GM23338 (cell line): ENCODE data around the gene CLEC17A. TPM values are rescaled to one million over a fixed set of nuclear protein-coding genes. Genes with fewer than 3 reads are reported as not detected.

Experiments used
- ATAC-seq: fragments of 200-7000 bp; cut with Tn5 transposase; 3 replicates; pipeline ENCODE4 v1.9.1; 2020
- DNase-seq: peaks from one replicate; pipeline ENCODE4 v3.0.0-alpha.2; 2015; ENCODE audit warnings: low spot score
- H2AFZ ChIP-seq: fragments of 200-600 bp; sonication (generic); 2 replicates; pipeline ENCODE4 v1.8.0; 2016; ENCODE audit warnings: antibody characterized with exemption, mild to moderate bottlenecking, moderate library complexity
- H3F3A ChIP-seq: fragments of 200-600 bp; sonication (generic); replicated peaks from 2 replicates; pipeline ENCODE4 v1.8.0; 2017; ENCODE audit warnings: antibody characterized with exemption, mixed run types, low read depth
- H3K27ac ChIP-seq: fragments of 200-600 bp; sonication (generic); 2 replicates; pipeline ENCODE4 v1.6.1; 2016; ENCODE audit warnings: low read depth
- H3K27me3 ChIP-seq: fragments of 200-600 bp; sonication (generic); 2 replicates; pipeline ENCODE4 v1.8.0; 2016; ENCODE audit warnings: mild to moderate bottlenecking, mixed run types, moderate library complexity; ENCODE audit not compliant: insufficient read depth
- H3K36me3 ChIP-seq: fragments of 200-600 bp; sonication (generic); 2 replicates; pipeline ENCODE4 v1.8.0; 2016; ENCODE audit warnings: mild to moderate bottlenecking; ENCODE audit not compliant: insufficient read depth
- H3K4me1 ChIP-seq: fragments of 200-600 bp; sonication (generic); 2 replicates; pipeline ENCODE4 v1.8.0; 2016; ENCODE audit warnings: mild to moderate bottlenecking, moderate library complexity; ENCODE audit not compliant: insufficient read depth
- H3K4me2 ChIP-seq: fragments of 200-600 bp; sonication (generic); 2 replicates; pipeline ENCODE4 v1.7.1; 2017; ENCODE audit warnings: mixed run types
- H3K4me3 ChIP-seq: fragments of 200-600 bp; sonication (generic); 2 replicates; pipeline ENCODE4 v1.6.1; 2016; ENCODE audit warnings: mixed run types
- H3K79me2 ChIP-seq: fragments of 200-600 bp; sonication (generic); replicated peaks from 2 replicates; pipeline ENCODE4 v1.8.0; 2017; ENCODE audit warnings: mild to moderate bottlenecking; ENCODE audit not compliant: insufficient read depth
- H3K9me2 ChIP-seq: fragments of 200-600 bp; sonication (generic); 2 replicates; pipeline ENCODE4 v1.8.0; 2017; ENCODE audit not compliant: insufficient read depth
- H4K20me1 ChIP-seq: fragments of 200-600 bp; sonication (generic); replicated peaks from 2 replicates; pipeline ENCODE4 v1.8.0; 2017; ENCODE audit warnings: mild to moderate bottlenecking; ENCODE audit not compliant: insufficient read depth
- H3K27ac Mint-ChIP-seq: 2 replicates; pipeline ENCODE4 v1.8.0; 2020; ENCODE audit warnings: inconsistent platforms, mild to moderate bottlenecking, moderate library complexity, mixed read lengths
- H3K27me3 Mint-ChIP-seq: 3 replicates; pipeline ENCODE4 v1.8.0; 2022; ENCODE audit warnings: low read depth, mild to moderate bottlenecking, moderate library complexity, mixed read lengths, inconsistent platforms; ENCODE audit not compliant: insufficient read depth, poor library complexity
- H3K36me3 Mint-ChIP-seq: 3 replicates; pipeline ENCODE4 v1.8.0; 2021; ENCODE audit warnings: low read depth, mild to moderate bottlenecking, inconsistent platforms, moderate library complexity, mixed read lengths
- H3K4me1 Mint-ChIP-seq: 3 replicates; pipeline ENCODE4 v1.8.0; 2020; ENCODE audit warnings: mild to moderate bottlenecking, inconsistent platforms, mixed read lengths
- H3K4me3 Mint-ChIP-seq: 3 replicates; pipeline ENCODE4 v1.8.0; 2021; ENCODE audit warnings: moderate library complexity, mild to moderate bottlenecking, inconsistent platforms, mixed read lengths
- H3K9me3 Mint-ChIP-seq: 3 replicates; pipeline ENCODE4 v1.8.0; 2020; ENCODE audit warnings: moderate library complexity, mild to moderate bottlenecking, inconsistent platforms, mixed read lengths
- ETS1 ChIP-seq: IDR thresholded peaks from 2 replicates; pipeline ENCODE4 v1.6.1; 2016; ENCODE audit warnings: antibody characterized with exemption
- EZH2 ChIP-seq: fragments of 200-600 bp; sonication (generic); IDR thresholded peaks from one replicate; pipeline ENCODE4 v1.8.0; 2017; ENCODE audit warnings: antibody characterized with exemption, mild to moderate bottlenecking, low read depth; ENCODE audit not compliant: unreplicated experiment
- JUNB ChIP-seq: IDR thresholded peaks from one replicate; pipeline ENCODE4 v1.6.1; 2016; ENCODE audit warnings: antibody characterized with exemption; ENCODE audit not compliant: unreplicated experiment
- NANOG ChIP-seq: IDR thresholded peaks from 2 replicates; pipeline ENCODE4 v1.6.1; 2016; ENCODE audit warnings: antibody characterized with exemption, borderline replicate concordance
- POLR2AphosphoS5 ChIP-seq: IDR thresholded peaks from 2 replicates; pipeline ENCODE4 v1.6.1; 2016; ENCODE audit warnings: antibody characterized with exemption, low read depth
- STAT1 ChIP-seq: IDR thresholded peaks from one replicate; pipeline ENCODE4 v1.6.1; 2016; ENCODE audit warnings: antibody characterized with exemption; ENCODE audit not compliant: unreplicated experiment
- ZNF114 ChIP-seq: fragments of 250-450 bp; sonication (Bioruptor Pico); IDR thresholded peaks from 2 replicates; pipeline ENCODE4 v1.5.0; 2020; ENCODE audit warnings: mild to moderate bottlenecking, moderate library complexity
- polyA plus RNA-seq: library from polyadenylated mRNA; unstranded; fragments of >200 nt; fragmentation: Nextera tagmentation; extraction: Ambion mirVana; gene quantifications from 2 replicates; pipeline ENCODE4 v1.2.1, GENCODE V29; 2016
- total RNA-seq: library from RNA; depleted of rRNA; stranded (reverse); fragments of >200 nt; shearing (Covaris generic); gene quantifications from 2 replicates; pipeline ENCODE4 v1.2.3, GENCODE V29; 2014
- TF ChIP-seq, protein P1 (sequence below): fragments of 250-450 bp; sonication (Bioruptor Pico); IDR thresholded peaks from 2 replicates; pipeline ENCODE4 v1.5.0; 2020; ENCODE audit warnings: mild to moderate bottlenecking, moderate library complexity

CLEC17A gene
- total and polyA plus RNA-seq, 2 experiments from 2014 or later, result 0.17 TPM; not detected in 1

- TF ChIP-seq ETS1 (no peak), STAT1 (no peak), EZH2 (no peak), NANOG (no peak), ZNF114 (CRISPR knock-in tag) (no peak)
Observed at GRCh38 chr19:14649020-14649419, 66.1 kb downstream of the CLEC17A start (continued).

DNA sequence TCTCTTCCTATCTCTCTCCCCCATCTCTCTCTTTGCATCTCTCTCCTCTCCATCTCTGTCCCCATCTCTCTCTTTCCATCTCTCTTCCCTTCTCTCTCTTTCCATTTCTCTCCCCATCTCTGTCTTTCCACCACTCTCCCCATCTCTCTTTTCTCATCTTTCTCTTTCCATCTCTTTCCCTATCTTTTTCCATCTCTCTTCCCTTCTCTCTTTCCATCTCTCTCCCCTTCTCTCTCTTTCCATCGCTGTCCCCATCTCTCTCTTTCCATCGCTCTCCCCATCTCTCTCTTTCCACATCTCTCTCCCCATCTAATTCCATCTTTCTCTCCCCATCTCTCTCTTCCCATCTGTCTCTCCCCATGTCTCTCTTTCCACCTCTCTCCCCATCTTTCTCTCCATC is 67.3 kb downstream of the CLEC17A start:
- Histone ChIP-seq H3K36me3 (no peaks in the 10 kb centered on the region), H2AFZ (no peak overlapping the region), H3K79me2 (no peaks in the 10 kb centered on the region), H3K4me1 (no peaks in the 10 kb centered on the region), H3K27ac (no peak overlapping the region), H3F3A (no peaks in the 10 kb centered on the region), H3K4me2 (no peak overlapping the region), H3K9me2 (no peaks in the 10 kb centered on the region), H4K20me1 (no peaks in the 10 kb centered on the region), H3K27me3 (no peaks in the 10 kb centered on the region), H3K4me3 (no peak overlapping the region)
- Mint-ChIP-seq H3K27me3 (peaks cover 2% of the 10 kb centered on the region), H3K4me1 (no peaks in the 10 kb centered on the region), H3K4me3 (no peak overlapping the region), H3K9me3 (peaks cover 79% of the 10 kb centered on the region), H3K36me3 (peaks cover 33% of the 10 kb centered on the region), H3K27ac (no peak overlapping the region)
- no peak for TF ChIP-seq ETS1
- TF ChIP-seq STAT1, result no peak
- TF ChIP-seq, protein P1, sequence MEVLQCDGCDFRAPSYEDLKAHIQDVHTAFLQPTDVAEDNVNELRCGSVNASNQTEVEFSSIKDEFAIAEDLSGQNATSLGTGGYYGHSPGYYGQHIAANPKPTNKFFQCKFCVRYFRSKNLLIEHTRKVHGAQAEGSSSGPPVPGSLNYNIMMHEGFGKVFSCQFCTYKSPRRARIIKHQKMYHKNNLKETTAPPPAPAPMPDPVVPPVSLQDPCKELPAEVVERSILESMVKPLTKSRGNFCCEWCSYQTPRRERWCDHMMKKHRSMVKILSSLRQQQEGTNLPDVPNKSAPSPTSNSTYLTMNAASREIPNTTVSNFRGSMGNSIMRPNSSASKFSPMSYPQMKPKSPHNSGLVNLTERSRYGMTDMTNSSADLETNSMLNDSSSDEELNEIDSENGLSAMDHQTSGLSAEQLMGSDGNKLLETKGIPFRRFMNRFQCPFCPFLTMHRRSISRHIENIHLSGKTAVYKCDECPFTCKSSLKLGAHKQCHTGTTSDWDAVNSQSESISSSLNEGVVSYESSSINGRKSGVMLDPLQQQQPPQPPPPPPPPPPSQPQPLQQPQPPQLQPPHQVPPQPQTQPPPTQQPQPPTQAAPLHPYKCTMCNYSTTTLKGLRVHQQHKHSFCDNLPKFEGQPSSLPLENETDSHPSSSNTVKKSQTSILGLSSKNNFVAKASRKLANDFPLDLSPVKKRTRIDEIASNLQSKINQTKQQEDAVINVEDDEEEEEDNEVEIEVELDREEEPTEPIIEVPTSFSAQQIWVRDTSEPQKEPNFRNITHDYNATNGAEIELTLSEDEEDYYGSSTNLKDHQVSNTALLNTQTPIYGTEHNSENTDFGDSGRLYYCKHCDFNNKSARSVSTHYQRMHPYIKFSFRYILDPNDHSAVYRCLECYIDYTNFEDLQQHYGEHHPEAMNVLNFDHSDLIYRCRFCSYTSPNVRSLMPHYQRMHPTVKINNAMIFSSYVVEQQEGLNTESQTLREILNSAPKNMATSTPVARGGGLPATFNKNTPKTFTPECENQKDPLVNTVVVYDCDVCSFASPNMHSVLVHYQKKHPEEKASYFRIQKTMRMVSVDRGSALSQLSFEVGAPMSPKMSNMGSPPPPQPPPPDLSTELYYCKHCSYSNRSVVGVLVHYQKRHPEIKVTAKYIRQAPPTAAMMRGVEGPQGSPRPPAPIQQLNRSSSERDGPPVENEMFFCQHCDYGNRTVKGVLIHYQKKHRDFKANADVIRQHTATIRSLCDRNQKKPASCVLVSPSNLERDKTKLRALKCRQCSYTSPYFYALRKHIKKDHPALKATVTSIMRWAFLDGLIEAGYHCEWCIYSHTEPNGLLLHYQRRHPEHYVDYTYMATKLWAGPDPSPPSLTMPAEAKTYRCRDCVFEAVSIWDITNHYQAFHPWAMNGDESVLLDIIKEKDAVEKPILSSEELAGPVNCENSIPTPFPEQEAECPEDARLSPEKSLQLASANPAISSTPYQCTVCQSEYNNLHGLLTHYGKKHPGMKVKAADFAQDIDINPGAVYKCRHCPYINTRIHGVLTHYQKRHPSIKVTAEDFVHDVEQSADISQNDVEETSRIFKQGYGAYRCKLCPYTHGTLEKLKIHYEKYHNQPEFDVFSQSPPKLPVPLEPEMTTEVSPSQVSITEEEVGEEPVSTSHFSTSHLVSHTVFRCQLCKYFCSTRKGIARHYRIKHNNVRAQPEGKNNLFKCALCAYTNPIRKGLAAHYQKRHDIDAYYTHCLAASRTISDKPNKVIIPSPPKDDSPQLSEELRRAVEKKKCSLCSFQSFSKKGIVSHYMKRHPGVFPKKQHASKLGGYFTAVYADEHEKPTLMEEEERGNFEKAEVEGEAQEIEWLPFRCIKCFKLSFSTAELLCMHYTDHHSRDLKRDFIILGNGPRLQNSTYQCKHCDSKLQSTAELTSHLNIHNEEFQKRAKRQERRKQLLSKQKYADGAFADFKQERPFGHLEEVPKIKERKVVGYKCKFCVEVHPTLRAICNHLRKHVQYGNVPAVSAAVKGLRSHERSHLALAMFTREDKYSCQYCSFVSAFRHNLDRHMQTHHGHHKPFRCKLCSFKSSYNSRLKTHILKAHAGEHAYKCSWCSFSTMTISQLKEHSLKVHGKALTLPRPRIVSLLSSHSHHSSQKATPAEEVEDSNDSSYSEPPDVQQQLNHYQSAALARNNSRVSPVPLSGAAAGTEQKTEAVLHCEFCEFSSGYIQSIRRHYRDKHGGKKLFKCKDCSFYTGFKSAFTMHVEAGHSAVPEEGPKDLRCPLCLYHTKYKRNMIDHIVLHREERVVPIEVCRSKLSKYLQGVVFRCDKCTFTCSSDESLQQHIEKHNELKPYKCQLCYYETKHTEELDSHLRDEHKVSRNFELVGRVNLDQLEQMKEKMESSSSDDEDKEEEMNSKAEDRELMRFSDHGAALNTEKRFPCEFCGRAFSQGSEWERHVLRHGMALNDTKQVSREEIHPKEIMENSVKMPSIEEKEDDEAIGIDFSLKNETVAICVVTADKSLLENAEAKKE (CRISPR knock-in tag), result no peak
- no peak for TF ChIP-seq JUNB
- TF ChIP-seq POLR2AphosphoS5, result no peak
- TF ChIP-seq EZH2, result no peak
- ATAC-seq (no peak), DNase-seq (no peak)
